GM12891 (cell line): Measurements from ENCODE around the gene ARF1.
A peak's percentile ranks its signal among the peaks of the same experiment; 100 is the strongest.

Source experiments
- DNase-seq: peaks from one replicate; pipeline ENCODE4 v3.0.0; 2011; ENCODE audit warnings: low spot score; ENCODE audit not compliant: insufficient read length
- FAIRE-seq: peaks from 2 replicates; lab custom pipeline; 2011; peaks lifted over from hg19 to GRCh38; lab: Jason Lieb, UNC
- PAX5 ChIP-seq: IDR thresholded peaks from 2 replicates; pipeline ENCODE4 v1.6.1; 2011; ENCODE audit warnings: low read length, moderate library complexity, mild to moderate bottlenecking; ENCODE audit not compliant: insufficient read depth, severe bottlenecking
- POLR2A ChIP-seq: IDR thresholded peaks from 2 replicates; pipeline ENCODE4 v1.6.1; 2011; ENCODE audit warnings: low read depth, low read length, control low read depth
- POLR2AphosphoS5 ChIP-seq: IDR thresholded peaks from 2 replicates; pipeline ENCODE4 v1.6.1; 2011; ENCODE audit warnings: low read depth, low read length, control low read depth
- POU2F2 ChIP-seq: IDR thresholded peaks from 2 replicates; pipeline ENCODE4 v1.6.1; 2011; ENCODE audit warnings: low read depth, mild to moderate bottlenecking, control low read depth, low read length, moderate library complexity
- SPI1 ChIP-seq: IDR thresholded peaks from 2 replicates; pipeline ENCODE4 v1.6.1; 2011; ENCODE audit warnings: low read depth, low read length, control low read depth
- TAF1 ChIP-seq: IDR thresholded peaks from 2 replicates; pipeline ENCODE4 v1.6.1; 2011; ENCODE audit warnings: low read depth, low read length, control low read depth

The ARF1 gene

DNA sequence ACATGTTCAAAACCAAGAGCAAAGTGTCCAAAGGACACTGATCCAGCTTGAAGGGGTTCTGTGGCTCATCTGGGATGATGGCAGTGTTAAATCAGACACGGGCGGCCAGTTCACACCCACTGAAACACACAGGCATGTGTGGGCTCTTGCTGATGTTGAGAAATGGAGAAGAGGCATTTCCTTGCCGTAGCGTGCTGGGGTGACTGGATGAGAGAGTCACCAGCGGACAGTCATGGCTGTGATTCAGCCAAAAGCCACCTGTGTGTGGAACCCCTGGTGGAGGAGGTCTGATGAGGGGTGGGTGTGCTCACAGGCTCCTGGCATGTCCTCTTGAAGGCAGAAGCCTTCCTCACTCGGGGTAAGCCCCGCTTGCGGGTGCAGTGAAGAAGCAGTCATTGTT lies 13.4 kb downstream of the ARF1 start:
- TF ChIP-seq SPI1: no peak
- no peak for TF ChIP-seq POLR2A
- no peak for TF ChIP-seq TAF1
- TF ChIP-seq POU2F2: no peak
- TF ChIP-seq PAX5: no peak
- TF ChIP-seq POLR2AphosphoS5: no peak
- DNase-seq (no peak), FAIRE-seq (no peak)

DNA sequence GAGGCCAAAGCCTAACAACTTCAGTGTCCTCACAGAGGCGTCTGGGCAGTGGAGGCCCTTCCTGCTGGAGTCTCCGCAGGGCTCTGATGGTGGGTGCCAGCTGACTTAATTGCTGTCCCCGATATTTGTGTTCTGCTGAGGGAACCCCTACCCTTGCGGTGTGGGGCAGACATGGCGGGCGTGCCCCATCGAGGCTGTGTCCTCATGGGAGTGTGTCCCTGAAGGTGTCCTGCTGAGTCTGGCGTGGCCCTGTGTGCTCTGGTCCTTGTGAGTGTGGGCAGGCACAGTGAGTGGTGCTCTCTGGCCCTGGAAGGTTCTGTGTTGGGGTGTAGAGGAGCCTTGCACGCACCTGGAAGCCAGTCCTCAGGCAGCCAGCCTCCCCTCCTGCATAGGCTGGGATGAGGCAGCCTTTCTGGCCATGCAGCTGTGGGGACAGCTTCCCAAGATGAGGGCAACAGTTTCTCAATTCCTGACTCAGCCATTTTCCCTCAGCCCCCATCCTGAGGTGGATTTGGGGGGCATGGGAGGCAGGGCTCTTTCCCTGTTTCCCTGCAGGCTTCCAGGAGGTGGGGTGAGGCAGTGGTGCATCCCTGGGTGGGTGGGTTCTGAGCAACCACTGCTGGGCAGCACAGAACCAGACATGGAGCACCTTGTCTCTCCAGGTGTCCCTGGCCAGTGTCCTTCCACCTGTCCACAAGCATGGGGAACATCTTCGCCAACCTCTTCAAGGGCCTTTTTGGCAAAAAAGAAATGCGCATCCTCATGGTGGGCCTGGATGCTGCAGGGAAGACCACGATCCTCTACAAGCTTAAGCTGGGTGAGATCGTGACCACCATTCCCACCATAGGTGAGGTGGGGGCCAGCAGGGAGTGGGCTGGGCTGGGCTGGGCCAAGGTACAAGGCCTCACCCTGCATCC lies 14.2 kb downstream of the ARF1 start:
- DNase-seq (no peak), FAIRE-seq (no peak)
- TF ChIP-seq POLR2A: no peak; the same call in 1 of the 2 replicates
- no peak for TF ChIP-seq TAF1
- TF ChIP-seq PAX5: no peak
- no peak; the same call in 1 of the 2 replicates for TF ChIP-seq POLR2AphosphoS5
- TF ChIP-seq POU2F2: no peak
- no peak for TF ChIP-seq SPI1

DNA sequence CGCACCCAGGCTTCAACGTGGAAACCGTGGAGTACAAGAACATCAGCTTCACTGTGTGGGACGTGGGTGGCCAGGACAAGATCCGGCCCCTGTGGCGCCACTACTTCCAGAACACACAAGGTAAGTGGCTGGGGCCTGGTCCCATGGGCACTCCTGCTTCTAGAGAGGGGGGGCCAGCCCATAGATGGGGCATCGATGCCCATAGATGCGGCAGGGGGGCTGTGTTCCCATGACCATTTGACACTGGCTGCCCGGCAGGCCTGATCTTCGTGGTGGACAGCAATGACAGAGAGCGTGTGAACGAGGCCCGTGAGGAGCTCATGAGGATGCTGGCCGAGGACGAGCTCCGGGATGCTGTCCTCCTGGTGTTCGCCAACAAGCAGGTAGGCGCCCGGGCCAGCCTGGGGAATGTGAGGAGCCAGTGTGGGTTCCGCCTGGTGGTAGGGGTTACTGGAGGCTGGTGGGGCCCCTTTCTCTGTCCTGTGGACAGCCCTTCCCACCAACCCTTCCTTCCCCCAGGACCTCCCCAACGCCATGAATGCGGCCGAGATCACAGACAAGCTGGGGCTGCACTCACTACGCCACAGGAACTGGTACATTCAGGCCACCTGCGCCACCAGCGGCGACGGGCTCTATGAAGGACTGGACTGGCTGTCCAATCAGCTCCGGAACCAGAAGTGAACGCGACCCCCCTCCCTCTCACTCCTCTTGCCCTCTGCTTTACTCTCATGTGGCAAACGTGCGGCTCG lies 15.0 kb downstream of the ARF1 start:
- DNase-seq (no peak), FAIRE-seq (no peak)
- no peak for TF ChIP-seq PAX5
- TF ChIP-seq TAF1: no peak
- TF ChIP-seq POLR2A: peak; percentile 55; the same call in 1 of the 2 replicates

DNA sequence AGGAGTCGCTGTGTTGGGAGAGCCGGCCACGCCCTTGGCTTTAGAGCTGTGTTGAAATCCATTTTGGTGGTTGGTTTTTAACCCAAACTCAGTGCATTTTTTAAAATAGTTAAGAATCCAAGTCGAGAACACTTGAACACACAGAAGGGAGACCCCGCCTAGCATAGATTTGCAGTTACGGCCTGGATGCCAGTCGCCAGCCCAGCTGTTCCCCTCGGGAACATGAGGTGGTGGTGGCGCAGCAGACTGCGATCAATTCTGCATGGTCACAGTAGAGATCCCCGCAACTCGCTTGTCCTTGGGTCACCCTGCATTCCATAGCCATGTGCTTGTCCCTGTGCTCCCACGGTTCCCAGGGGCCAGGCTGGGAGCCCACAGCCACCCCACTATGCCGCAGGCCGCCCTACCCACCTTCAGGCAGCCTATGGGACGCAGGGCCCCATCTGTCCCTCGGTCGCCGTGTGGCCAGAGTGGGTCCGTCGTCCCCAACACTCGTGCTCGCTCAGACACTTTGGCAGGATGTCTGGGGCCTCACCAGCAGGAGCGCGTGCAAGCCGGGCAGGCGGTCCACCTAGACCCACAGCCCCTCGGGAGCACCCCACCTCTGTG lies 15.9 kb downstream of the ARF1 start:
- TF ChIP-seq POU2F2: no peak
- no peak for TF ChIP-seq PAX5
- TF ChIP-seq POLR2A: no peak
- TF ChIP-seq TAF1: no peak
- TF ChIP-seq SPI1: no peak
- peak; percentile 44; the same call in 1 of the 2 replicates for TF ChIP-seq POLR2AphosphoS5
- no peak for DNase-seq
- FAIRE-seq: no peak

DNA sequence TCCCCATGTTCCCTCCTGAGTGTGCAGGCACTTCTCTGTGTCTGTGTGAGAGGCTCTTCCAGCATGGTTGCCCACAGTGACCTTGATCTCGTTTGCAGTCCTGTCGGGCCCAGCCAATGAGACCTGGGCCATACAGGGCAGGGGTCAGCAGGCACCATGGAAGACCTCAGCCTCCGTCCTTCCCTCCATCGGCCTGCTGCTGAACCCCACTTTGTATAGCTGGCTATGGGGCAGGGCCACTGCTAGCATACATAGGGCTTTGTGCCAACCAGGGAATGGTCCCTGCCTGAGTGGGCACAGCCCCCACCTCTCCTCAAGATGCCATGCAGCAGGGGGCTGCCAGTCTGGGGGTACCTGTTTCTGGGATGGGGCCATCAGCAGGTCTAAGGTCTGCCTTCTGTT lies 16.8 kb downstream of the ARF1 start:
- TF ChIP-seq SPI1: no peak
- TF ChIP-seq POLR2A: no peak
- no peak for TF ChIP-seq POU2F2
- TF ChIP-seq POLR2AphosphoS5: no peak
- FAIRE-seq: no peak
- DNase-seq: no peak

DNA sequence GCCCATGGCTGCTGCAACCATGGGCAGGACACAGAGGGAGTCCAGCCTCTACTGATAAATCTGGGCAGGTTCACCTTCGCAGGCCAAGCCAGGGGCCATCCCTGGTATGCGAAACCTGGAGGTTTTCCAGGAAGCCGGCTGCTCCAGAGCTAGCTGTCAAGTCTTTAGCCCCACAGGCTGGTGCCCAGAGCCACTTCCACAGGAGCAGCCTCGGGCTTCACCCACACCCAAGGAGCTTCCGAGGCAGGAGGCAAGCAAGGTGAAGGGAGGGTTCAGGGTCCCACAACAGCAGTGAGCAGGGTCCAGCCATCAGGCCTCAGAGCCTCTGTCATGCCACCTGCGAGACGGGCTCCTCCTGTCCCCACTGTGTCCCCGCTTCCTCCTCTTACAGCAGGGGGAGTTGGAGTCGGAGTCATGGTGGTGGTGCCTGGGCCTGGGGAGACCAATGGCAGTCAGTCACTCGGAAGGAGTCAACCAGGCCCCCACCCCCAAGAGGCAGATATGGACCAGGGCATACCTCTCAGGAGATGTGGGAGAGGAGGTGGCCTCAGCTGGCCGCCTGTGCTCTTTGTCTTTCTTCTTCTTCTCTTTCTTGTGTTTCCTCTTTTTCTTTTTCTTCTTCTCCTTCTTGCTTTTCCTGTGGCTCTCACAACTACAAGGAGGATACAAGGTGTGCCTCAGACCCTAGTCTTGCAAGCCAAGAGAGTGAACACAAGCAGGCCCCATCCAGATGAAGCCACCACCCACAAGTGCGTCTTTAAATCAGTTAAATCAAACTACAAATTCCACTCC lies 18.5 kb downstream of the ARF1 start:
- no peak for FAIRE-seq
- TF ChIP-seq POLR2AphosphoS5 (no peak), PAX5 (no peak), POLR2A (no peak), SPI1 (no peak), POU2F2 (no peak), TAF1 (no peak)

DNA sequence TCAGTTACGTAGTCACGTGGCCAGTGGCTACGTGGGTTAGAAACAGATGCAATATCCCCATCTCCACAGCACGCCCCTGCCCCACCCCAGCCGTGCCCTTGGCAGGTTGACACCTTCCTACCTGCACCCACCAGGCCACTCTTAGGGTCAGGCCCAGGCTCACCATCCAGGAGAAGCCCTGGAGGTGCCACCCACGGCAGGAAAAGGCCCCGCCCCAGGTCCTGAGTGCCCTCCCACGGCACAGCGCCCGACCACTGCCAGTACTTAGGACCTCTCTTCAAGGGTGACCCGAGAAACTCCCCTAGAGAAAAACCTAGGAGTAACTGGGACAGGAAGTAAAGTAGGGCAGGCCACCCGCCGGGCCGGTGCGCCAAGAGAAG lies 19.1 kb downstream of the ARF1 start:
- DNase-seq (no peak), FAIRE-seq (peak; percentile 54)
- TF ChIP-seq POLR2AphosphoS5: no peak

More for the DNA sequence above, 18.5 kb downstream of the ARF1 start:
- DNase-seq: no peak

DNA sequence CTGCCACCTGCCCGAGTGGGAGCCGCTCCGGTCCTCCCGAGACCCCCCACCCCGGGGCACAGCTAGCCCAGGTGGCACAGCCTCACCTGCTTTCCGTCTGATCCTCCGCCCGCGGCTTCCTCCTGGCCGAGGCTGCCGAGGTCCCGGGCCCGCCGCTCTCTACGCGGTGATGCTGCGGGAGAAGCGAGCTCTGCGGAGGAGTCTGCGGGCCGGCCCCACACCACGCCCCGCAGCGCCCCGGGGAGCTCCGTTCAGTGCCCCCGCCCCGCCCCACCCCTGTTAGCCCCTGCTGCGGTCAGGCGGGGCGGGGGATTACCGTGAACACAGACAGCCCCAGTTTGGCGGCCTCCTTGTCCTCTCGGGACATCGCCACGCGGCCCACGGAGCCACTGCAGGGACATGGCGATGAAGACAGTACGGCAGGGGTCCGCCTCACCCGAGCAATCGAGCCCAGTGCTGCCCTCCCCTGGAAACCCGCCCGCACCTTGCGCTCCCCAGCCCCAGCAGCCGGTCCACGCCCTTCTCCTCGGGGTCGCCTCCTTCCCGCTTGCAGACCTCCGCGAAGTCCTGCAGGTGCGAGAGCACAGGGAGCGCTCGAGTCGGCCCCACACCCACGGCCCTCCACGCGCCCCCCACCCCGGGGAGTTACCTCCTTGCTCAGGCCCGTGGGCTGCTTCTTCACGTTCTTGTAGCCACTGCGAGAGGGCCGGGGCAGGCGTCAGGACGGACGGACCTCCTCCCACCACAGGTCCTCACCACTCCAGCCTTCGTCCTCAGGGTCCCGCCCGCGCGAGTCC lies 19.7 kb downstream of the ARF1 start:
- TF ChIP-seq PAX5 (no peak), TAF1 (no peak)
- DNase-seq (peak; percentile 66), FAIRE-seq (peak; percentile 45)

DNA sequence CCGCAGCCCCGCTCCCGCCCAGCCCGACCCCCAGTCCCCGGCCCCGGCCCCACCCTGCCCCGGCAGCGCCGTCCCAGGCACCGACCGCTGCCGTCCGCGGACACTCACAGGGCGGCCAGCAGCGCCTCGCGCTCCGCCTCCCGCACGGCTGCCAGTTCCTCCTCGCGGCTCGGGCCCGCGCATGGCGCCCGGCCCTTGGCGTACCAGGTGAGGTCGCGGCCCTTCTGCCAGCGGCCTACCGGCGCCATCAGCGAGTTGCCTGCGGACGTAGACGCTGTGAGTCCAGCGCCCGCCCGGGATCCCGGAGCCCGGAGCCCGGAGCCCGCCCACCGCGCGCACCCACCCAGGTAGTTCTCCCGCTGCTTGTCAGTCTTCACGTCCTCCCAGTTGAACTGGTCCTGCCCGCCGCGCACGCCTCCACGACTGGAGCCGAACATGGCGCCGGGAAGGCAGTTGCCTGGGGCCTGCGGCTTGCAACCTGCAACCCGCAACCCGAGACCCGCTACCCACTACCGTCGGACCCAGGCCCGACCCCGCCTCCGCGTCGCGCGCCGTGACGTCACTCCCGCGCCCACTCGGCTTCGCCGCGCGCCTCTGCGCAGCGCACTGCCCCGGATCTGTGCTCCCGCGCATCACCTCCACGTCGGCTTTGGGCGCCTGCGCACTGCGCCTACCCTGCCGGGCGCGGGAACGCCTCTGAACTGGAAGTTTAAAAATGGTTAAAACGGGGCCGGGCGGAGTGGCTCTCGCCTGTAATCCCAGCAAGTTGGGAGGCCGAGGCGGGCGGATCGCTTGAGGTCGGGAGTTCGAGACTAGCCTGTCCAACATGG lies 20.5 kb downstream of the ARF1 start, which contains the start of gene C1orf35:
C1orf35 (minus strand) TSS at position 535 of the 830 bp plus-strand sequence; CDS start at position 437, 98 bp downstream.
- FAIRE-seq: peak; percentile 99
- TF ChIP-seq PAX5 (peak; percentile 56), POLR2AphosphoS5 (0 out of 2 replicates have a peak, but pooled peaks have one; percentile 30), POLR2A (no peak; the same call in 1 of the 2 replicates)
- peak; percentile 98 for DNase-seq
